A673 (cell line): Measurements from ENCODE around the gene CNRIP1.

ENCODE experiments used
- EZH2 ChIP-seq: fragments of 200-600 bp; sonication (generic); IDR thresholded peaks from 2 replicates; pipeline ENCODE4 v1.6.1; 2017; ENCODE audit warnings: borderline replicate concordance, low read depth, mild to moderate bottlenecking, mixed read lengths, antibody characterized with exemption, low read length; ENCODE audit not compliant: poor library complexity, severe bottlenecking
- TF ChIP-seq, protein P1 (sequence below): fragments of 300-800, 200-600 bp; sonication (generic); conservative IDR thresholded peaks from 2 replicates; pipeline ENCODE4 v1.5.1; 2017; ENCODE audit warnings: low read depth, mild to moderate bottlenecking, antibody characterized with exemption, low read length, moderate library complexity, mixed read lengths

DNA sequence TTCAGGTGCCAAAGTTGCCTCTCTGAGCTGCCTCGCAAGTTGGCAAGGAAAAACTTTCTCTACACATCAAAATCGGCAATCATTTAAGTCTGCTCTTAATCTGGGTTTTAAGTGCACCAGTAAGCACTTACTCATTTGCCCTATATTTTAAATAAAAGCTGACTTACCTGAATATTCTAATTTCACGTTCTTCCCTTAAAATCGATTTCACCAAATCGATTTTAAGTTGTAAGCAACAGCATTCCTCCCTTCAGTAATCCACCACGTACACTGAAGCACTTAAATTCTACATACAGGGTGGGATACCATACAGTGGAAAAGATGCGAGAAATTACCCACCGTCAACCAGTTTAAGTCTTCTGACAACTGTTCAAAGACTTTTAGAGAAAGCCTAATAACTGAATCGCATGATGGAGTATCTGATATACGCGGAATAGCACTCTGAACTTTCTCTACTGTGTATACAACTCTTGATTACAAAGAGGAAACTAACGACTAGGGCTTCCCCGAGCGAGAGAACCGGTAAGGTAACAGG lies 69.0 kb downstream of the CNRIP1 start:
- TF ChIP-seq, protein P1, sequence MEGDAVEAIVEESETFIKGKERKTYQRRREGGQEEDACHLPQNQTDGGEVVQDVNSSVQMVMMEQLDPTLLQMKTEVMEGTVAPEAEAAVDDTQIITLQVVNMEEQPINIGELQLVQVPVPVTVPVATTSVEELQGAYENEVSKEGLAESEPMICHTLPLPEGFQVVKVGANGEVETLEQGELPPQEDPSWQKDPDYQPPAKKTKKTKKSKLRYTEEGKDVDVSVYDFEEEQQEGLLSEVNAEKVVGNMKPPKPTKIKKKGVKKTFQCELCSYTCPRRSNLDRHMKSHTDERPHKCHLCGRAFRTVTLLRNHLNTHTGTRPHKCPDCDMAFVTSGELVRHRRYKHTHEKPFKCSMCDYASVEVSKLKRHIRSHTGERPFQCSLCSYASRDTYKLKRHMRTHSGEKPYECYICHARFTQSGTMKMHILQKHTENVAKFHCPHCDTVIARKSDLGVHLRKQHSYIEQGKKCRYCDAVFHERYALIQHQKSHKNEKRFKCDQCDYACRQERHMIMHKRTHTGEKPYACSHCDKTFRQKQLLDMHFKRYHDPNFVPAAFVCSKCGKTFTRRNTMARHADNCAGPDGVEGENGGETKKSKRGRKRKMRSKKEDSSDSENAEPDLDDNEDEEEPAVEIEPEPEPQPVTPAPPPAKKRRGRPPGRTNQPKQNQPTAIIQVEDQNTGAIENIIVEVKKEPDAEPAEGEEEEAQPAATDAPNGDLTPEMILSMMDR: no peak
- no peak for TF ChIP-seq EZH2
